Fibroblast of lung (primary cell): Measurements from ENCODE around the gene GFOD2. TPM values are rescaled to one million over a fixed set of nuclear protein-coding genes. Genes with fewer than 3 reads are reported as not detected.
A peak's percentile ranks its signal among the peaks of the same experiment; 100 is the strongest.

Experiments used
- DNase-seq, 2 donors: peaks; one replicate each; pipeline versions ENCODE4 v3.0.0 to v3.0.0-alpha.2; 2010; ENCODE audit warnings: low read depth in 2 of 2
- H2AFZ ChIP-seq: 2 replicates; pipeline ENCODE4 v1.5.1; 2012; ENCODE audit warnings: low read length, control low read depth, inconsistent platforms
- H3K27ac ChIP-seq: 2 replicates; pipeline ENCODE4 v1.5.1; 2011; ENCODE audit warnings: low read length, control low read depth; ENCODE audit not compliant: insufficient read depth
- H3K27me3 ChIP-seq: 2 replicates; pipeline ENCODE4 v1.5.1; 2011; ENCODE audit warnings: mild to moderate bottlenecking, low read length; ENCODE audit not compliant: control insufficient read depth, insufficient read depth
- H3K36me3 ChIP-seq: 2 replicates; pipeline ENCODE4 v1.5.1; 2011; ENCODE audit warnings: low read length; ENCODE audit not compliant: control insufficient read depth, insufficient read depth
- H3K4me1 ChIP-seq: 2 replicates; pipeline ENCODE4 v1.5.1; 2011; ENCODE audit warnings: low read length; ENCODE audit not compliant: control insufficient read depth, insufficient read depth; ENCODE audit errors: extremely low read depth
- H3K4me2 ChIP-seq: 2 replicates; pipeline ENCODE4 v1.5.1; 2011; ENCODE audit warnings: low read length, control low read depth; ENCODE audit not compliant: insufficient read depth; ENCODE audit errors: extremely low read depth
- H3K4me3 ChIP-seq, 4 experiments: fragments of 200-600 bp in 1 of 4; sonication (generic) in 1 of 4; replicated peaks in 1 of 4; 2 replicates each; pipeline ENCODE4 v1.5.1; 2011 to 2016; ENCODE audit warnings: low read length in 4 of 4, low read depth in 3 of 4, mild to moderate bottlenecking in 3 of 4, control low read depth in 2 of 4, inconsistent platforms in 1 of 4, mixed read lengths in 1 of 4; ENCODE audit not compliant: insufficient read depth in 1 of 4; ENCODE audit errors: control extremely low read depth in 1 of 4
- H3K79me2 ChIP-seq: 2 replicates; pipeline ENCODE4 v1.5.1; 2012; ENCODE audit warnings: mild to moderate bottlenecking, low read length, inconsistent platforms; ENCODE audit not compliant: control insufficient read depth, insufficient read depth
- H3K9ac ChIP-seq: 2 replicates; pipeline ENCODE4 v1.5.1; 2011; ENCODE audit warnings: mild to moderate bottlenecking, low read length, control low read depth; ENCODE audit not compliant: insufficient read depth
- H3K9me3 ChIP-seq: 2 replicates; pipeline ENCODE4 v1.5.1; 2012; ENCODE audit warnings: low read depth, low read length; ENCODE audit not compliant: control insufficient read depth, insufficient read depth
- H4K20me1 ChIP-seq: 2 replicates; pipeline ENCODE4 v1.5.1; 2011; ENCODE audit warnings: low read length; ENCODE audit not compliant: control insufficient read depth, insufficient read depth; ENCODE audit errors: extremely low read depth
- EZH2 ChIP-seq: IDR thresholded peaks from 2 replicates; pipeline ENCODE4 v1.5.1; 2012; ENCODE audit warnings: low read length, control low read depth, mild to moderate bottlenecking; ENCODE audit errors: missing control alignments
- polyA plus RNA-seq, 2 donors: library from polyadenylated mRNA; depleted of rRNA in 1 of 2; stranded (reverse) in 1 of 2; unstranded in 1 of 2; fragments of >200 nt; gene quantifications; 2 replicates each; pipeline ENCODE4 v1.2.1, GENCODE V29; 2011 to 2012; ENCODE audit warnings: missing spikeins in 1 of 2
- total RNA-seq: library from RNA; depleted of rRNA; stranded (reverse); fragments of >200 nt; gene quantifications from 2 replicates; pipeline ENCODE4 v1.2.1, GENCODE V29; 2014
- TF ChIP-seq, protein P1 (sequence below), 2 donors: IDR thresholded peaks in 1 of 2; conservative IDR thresholded peaks in 1 of 2; 1 replicate in 1 of 2; 2 replicates in 1 of 2; pipeline ENCODE4 v1.5.1; 2011 to 2012; ENCODE audit warnings: low read length in 2 of 2, control low read depth in 1 of 2, inconsistent platforms in 1 of 2, low read depth in 1 of 2, mild to moderate bottlenecking in 1 of 2

The GFOD2 gene
- total and polyA plus RNA-seq, 2 donors (not counting 1 experiment from before 2014, with no cell fraction given): 9.2 to 15.2 TPM

DNA sequence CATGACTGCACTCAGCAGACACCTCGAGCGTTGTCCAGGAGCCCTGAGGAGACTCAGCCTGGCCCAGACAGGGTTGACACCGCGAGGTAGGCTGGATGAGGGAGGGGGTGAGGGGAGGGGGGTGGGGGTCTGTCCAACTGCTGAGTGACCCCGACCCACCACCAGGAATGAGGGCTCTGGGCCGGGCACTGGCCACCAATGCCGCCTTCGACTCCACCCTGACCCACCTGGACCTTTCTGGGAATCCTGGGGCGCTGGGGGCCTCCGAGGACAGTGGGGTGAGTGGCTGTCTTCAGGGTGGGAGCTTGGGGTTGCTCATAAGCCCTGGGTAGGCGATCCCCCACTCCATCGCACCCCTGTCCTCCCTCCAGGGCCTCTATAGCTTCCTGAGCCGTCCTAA, 71.4 kb downstream of the GFOD2 start:
- Histone ChIP-seq H3K4me2 (no peak overlapping the region), H3K27ac (no peak overlapping the region), H3K4me1 (no peaks in the 10 kb centered on the region), H3K9me3 (no peaks in the 10 kb centered on the region), H3K27me3 (peaks cover 56% of the 10 kb centered on the region), H4K20me1 (no peaks in the 10 kb centered on the region), H3K9ac (no peak overlapping the region), H2AFZ (no peak overlapping the region), H3K79me2 (no peaks in the 10 kb centered on the region), H3K36me3 (no peaks in the 10 kb centered on the region), H3K4me3 (no peak overlapping the region)
- DNase-seq: no peak
- TF ChIP-seq, protein P1, sequence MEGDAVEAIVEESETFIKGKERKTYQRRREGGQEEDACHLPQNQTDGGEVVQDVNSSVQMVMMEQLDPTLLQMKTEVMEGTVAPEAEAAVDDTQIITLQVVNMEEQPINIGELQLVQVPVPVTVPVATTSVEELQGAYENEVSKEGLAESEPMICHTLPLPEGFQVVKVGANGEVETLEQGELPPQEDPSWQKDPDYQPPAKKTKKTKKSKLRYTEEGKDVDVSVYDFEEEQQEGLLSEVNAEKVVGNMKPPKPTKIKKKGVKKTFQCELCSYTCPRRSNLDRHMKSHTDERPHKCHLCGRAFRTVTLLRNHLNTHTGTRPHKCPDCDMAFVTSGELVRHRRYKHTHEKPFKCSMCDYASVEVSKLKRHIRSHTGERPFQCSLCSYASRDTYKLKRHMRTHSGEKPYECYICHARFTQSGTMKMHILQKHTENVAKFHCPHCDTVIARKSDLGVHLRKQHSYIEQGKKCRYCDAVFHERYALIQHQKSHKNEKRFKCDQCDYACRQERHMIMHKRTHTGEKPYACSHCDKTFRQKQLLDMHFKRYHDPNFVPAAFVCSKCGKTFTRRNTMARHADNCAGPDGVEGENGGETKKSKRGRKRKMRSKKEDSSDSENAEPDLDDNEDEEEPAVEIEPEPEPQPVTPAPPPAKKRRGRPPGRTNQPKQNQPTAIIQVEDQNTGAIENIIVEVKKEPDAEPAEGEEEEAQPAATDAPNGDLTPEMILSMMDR (conservative IDR thresholded peaks at IDR 0.05 in 1 of 2, IDR thresholded peaks at IDR 0.05 in 1 of 2; ENCODE audit: low read depth in 1 of 2, low read length in 2 of 2): no peak
- peak; percentile 5 for TF ChIP-seq EZH2

DNA sequence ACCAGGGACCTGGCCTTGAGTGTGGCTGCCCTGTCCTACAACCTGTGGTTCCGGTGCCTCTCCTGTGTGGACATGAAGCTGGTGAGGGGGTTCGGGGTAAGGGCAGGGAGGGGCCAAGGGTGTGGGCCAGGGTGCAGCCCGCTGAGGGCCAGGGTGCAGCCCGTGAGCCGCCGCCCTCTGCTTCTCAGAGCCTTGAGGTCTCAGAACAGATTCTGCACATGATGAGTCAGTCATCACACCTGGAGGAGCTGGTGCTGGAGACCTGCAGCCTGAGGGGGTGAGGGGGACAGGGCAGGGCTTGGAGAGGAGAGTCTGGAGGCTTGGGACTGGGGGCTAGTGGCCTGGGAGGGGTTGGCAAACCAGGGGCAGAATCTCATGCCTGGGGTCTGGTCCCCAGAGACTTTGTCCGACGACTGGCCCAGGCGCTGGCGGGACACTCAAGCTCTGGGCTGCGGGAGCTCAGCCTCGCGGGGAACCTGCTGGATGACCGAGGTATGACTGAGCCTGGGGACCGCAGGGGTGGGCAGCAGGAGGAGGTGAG, 71.9 kb downstream of the GFOD2 start:
- peaks cover 52% of the 10 kb centered on the region for H3K27me3 ChIP-seq
- no peak for DNase-seq

DNA sequence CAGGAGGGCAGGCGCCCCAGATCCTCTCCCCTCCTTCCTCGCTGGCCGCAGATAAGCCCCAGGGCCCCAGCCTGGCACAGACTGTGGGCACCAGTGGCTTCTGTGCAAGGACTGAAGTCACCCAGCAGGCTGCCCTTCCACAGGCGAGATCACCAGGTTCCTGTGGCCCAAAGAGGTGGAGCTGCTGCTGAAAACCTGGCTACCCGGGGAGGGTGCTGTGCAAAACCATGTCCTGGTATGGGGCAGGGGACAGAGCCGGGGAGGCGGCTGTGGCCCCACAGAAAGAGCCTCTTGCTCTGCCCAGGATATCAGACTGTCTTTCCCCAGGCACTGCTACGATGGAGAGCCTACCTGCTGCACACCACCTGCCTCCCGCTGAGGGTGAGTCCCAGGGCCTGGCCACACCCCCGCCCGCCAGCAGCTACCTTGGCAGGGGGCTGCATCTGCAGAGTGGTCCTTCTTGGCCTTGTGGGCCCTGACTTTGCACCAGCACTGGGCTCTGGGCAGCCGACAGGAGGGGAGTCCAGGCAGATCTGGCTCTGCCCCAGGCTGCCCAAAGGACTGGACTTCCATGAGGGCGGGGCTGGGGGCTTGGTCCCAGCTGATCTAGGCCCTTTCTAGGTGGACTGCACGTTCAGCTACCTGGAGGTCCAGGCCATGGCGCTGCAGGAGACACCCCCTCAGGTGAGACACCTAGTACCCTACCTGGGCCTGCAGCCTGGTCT, 73.6 kb downstream of the GFOD2 start:
- Histone ChIP-seq H3K4me1 (no peaks in the 10 kb centered on the region), H3K9me3 (no peaks in the 10 kb centered on the region), H4K20me1 (no peaks in the 10 kb centered on the region), H3K36me3 (no peaks in the 10 kb centered on the region), H3K4me3 (no peak overlapping the region), H3K79me2 (no peaks in the 10 kb centered on the region), H3K27me3 (peaks cover 44% of the 10 kb centered on the region), H3K27ac (no peak overlapping the region), H3K9ac (no peak overlapping the region), H3K4me2 (no peak overlapping the region), H2AFZ (no peak overlapping the region)
- no peak for DNase-seq
- TF ChIP-seq, protein P1 (conservative IDR thresholded peaks at IDR 0.05 in 1 of 2, IDR thresholded peaks at IDR 0.05 in 1 of 2; ENCODE audit: low read depth in 1 of 2, low read length in 2 of 2): no peak
- TF ChIP-seq EZH2: no peak

More for the DNA sequence above, 71.9 kb downstream of the GFOD2 start:
- Histone ChIP-seq H3K36me3 (no peaks in the 10 kb centered on the region), H3K27ac (no peak overlapping the region), H3K4me3 (no peak overlapping the region), H3K79me2 (no peaks in the 10 kb centered on the region), H3K4me1 (no peaks in the 10 kb centered on the region), H3K9ac (no peak overlapping the region), H3K9me3 (no peaks in the 10 kb centered on the region), H4K20me1 (no peaks in the 10 kb centered on the region), H2AFZ (no peak overlapping the region), H3K4me2 (no peak overlapping the region)
- TF ChIP-seq EZH2: no peak
- TF ChIP-seq, protein P1 (conservative IDR thresholded peaks at IDR 0.05 in 1 of 2, IDR thresholded peaks at IDR 0.05 in 1 of 2; ENCODE audit: low read depth in 1 of 2, low read length in 2 of 2): no peak
